ENCODE data around the gene CNR2.
"Not testable (repeated sequence)": the region's sequence is repeated elsewhere in the genome, so short reads cannot be mapped to it uniquely, and the experiment has no call there.

The CNR2 gene

GRCh38 chr1:23837908-23838307 is 75.3 kb downstream of the CNR2 start:
- no peak for DNase-seq (ENCODE audit: low read depth in 2 of 2, low spot score in 1 of 2)

GRCh38 chr1:23836037-23836436 is 77.1 kb downstream of the CNR2 start:
- DNase-seq (ENCODE audit: low read depth in 2 of 2, low spot score in 1 of 2), result no peak

DNA sequence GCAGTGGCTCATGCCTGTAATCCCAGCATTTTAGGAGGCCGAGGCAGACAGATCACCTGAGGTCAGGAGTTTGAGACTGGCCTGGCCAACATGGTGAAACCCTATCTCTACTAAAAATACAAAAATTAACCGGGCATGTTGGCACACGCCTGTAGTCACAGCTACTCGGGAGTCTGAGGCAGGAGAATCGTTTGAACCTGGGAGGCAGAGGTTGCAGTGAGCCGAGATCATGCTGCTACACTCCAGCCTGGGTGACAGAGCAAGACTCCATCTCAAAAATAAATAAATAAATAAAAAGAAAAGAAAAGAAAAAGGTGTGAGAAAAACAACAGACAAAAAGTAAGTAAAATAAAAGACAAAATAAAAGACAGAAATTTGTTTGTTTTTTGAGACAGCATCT is 79.0 kb downstream of the CNR2 start:
- DNase-seq (ENCODE audit: low read depth in 2 of 2, low spot score in 1 of 2), result not testable (repeated sequence)

GRCh38 chr1:23827717-23828116 is 85.4 kb downstream of the CNR2 start:
- DNase-seq (ENCODE audit: low read depth in 2 of 2, low spot score in 1 of 2), result no peak

DNA sequence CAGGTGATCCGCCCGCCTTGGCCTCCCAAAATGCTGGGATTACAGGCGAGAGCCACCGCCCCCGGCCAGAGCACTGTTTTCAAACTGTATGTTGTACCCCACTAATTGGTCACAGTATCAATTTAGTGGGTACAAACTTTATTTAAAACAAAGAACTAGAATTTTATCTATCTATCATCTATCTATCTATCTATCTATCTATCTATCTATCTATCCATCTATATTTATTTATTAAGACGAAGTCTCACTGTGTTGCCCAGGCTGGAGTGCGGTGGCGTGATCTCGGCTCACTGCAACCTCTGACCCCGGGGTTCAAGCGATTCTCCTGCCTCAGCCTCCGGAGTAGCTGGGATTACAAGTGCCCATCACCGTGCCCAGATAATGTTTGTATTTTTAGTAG is 86.6 kb downstream of the CNR2 start:
- DNase-seq (ENCODE audit: low read depth in 2 of 2, low spot score in 1 of 2), result not testable (repeated sequence)

GRCh38 chr1:23825762-23826522 is 87.2 kb downstream of the CNR2 start:
- DNase-seq (ENCODE audit: low read depth in 2 of 2, low spot score in 1 of 2), result no peak

- DNase-seq (ENCODE audit: low read depth in 2 of 2, low spot score in 1 of 2), result peak; percentile 75 to 78
These were observed 87.9 kb downstream of the CNR2 start, which contains the start of gene HMGCL for GRCh38 chr1:23825076-23825761. Gene HMGCL, minus strand, starts transcription at chr1:23825429. Its CDS starts 14 bp downstream, at chr1:23825415.

GRCh38 chr1:23824711-23825075 is 88.5 kb downstream of the CNR2 start:
- no peak for DNase-seq (ENCODE audit: low read depth in 2 of 2, low spot score in 1 of 2)

GRCh38 chr1:23823767-23824166 is 89.4 kb downstream of the CNR2 start:
- no peak for DNase-seq (ENCODE audit: low read depth in 2 of 2, low spot score in 1 of 2)

Data from stimulated activated CD8-positive, alpha-beta memory T cell treated with anti-CD3 and anti-CD28 coated beads, Interleukin-4, amount 100 ng/mL, for 1 hour (primary cell).